ENCODE results near the gene KAT6B.
"Not testable (repeated sequence)": the region's sequence is repeated elsewhere in the genome, so short reads cannot be mapped to it uniquely, and the experiment has no call there.

The KAT6B gene

GRCh38 chr10:74826142-74827044 lies at the start of gene KAT6B:
Gene KAT6B, plus strand, starts transcription at chr10:74826600. Its CDS starts 16,258 bp downstream, at chr10:74842858.
- TF ChIP-seq CTCF (IDR thresholded peaks at IDR 0.05), result no peak
- H3K4me3 ChIP-seq, result peak within 1 kb of the TSS; percentile 78
- H3K27ac ChIP-seq, result peak within 1 kb of the TSS; percentile 96 to 98
- peak; percentile 100 for DNase-seq (ENCODE audit: low spot score)

- Histone ChIP-seq H3K4me3 (no peak overlapping the region), H3K27ac (no peak overlapping the region)
- no peak for DNase-seq (ENCODE audit: low spot score)
- no peak for TF ChIP-seq CTCF (IDR thresholded peaks at IDR 0.05)
Measured at GRCh38 chr10:74778436-74779094, 47.8 kb upstream of the KAT6B start.

- DNase-seq (ENCODE audit: low spot score); H3K27ac ChIP-seq; H3K4me3 ChIP-seq: not testable (repeated sequence)
Measured at GRCh38 chr10:74781870-74782269, 44.5 kb upstream of the KAT6B start.

GRCh38 chr10:74784462-74784861 lies 41.9 kb upstream of the KAT6B start:
- TF ChIP-seq CTCF (IDR thresholded peaks at IDR 0.05), result no peak
- Histone ChIP-seq H3K4me3 (no peak overlapping the region), H3K27ac (no peak overlapping the region)

GRCh38 chr10:74786126-74786525 lies 40.3 kb upstream of the KAT6B start:
- Histone ChIP-seq H3K27ac (no peak overlapping the region), H3K4me3 (no peak overlapping the region)
- no peak for TF ChIP-seq CTCF (IDR thresholded peaks at IDR 0.05)
- DNase-seq (ENCODE audit: low spot score), result no peak

More at GRCh38 chr10:74784462-74784861, 41.9 kb upstream of the KAT6B start:
- DNase-seq (ENCODE audit: low spot score), result no peak

GRCh38 chr10:74787457-74787856 lies 38.9 kb upstream of the KAT6B start:
- Histone ChIP-seq H3K27ac (no peak overlapping the region), H3K4me3 (no peak overlapping the region)
- DNase-seq (ENCODE audit: low spot score), result no peak
- no peak for TF ChIP-seq CTCF (IDR thresholded peaks at IDR 0.05)

- not testable (repeated sequence) for H3K4me3 ChIP-seq; DNase-seq (ENCODE audit: low spot score); H3K27ac ChIP-seq
Measured at GRCh38 chr10:74791979-74792378, 34.4 kb upstream of the KAT6B start.

GRCh38 chr10:74792726-74793125 lies 33.7 kb upstream of the KAT6B start:
- no peak overlapping the region for H3K27ac ChIP-seq
- no peak for TF ChIP-seq CTCF (IDR thresholded peaks at IDR 0.05)
- no peak overlapping the region for H3K4me3 ChIP-seq
- no peak for DNase-seq (ENCODE audit: low spot score)

GRCh38 chr10:74793240-74793639 lies 33.2 kb upstream of the KAT6B start:
- not testable (repeated sequence) for H3K27ac ChIP-seq; DNase-seq (ENCODE audit: low spot score); H3K4me3 ChIP-seq

Data from coronary artery (tissue), 2 donors.